HEK293 (cell line): ENCODE measurements around the gene SFMBT2.

Experiments
- CTCF ChIA-PET: fragments of 350-600 bp; formaldehyde crosslinking; extraction: SDS; loops from one replicate; lab custom pipeline; 2021; ENCODE audit warnings: antibody characterized with exemption; lab: Yijun Ruan, JAX
- POLR2A ChIA-PET: fragments of 300-600 bp; formaldehyde crosslinking; extraction: SDS; loops from one replicate; lab custom pipeline; 2020; ENCODE audit warnings: antibody characterized with exemption, inconsistent platforms; lab: Yijun Ruan, JAX
- H3K27ac ChIP-seq: fragments of 200-500 bp; sonication (Bioruptor generic); 2 replicates; pipeline ENCODE4 v1.5.1; 2014; ENCODE audit warnings: low read depth, low read length, control low read depth, inconsistent platforms; ENCODE audit errors: extremely low read depth
- H3K36me3 ChIP-seq, 2 experiments: fragments of 200-500 bp in 1 of 2; sonication (Bioruptor generic) in 1 of 2; 1 replicate in 1 of 2; 2 replicates in 1 of 2; pipeline ENCODE4 v1.5.1; 2014 to 2017; ENCODE audit warnings: inconsistent platforms in 2 of 2, low read length in 2 of 2; ENCODE audit not compliant: control insufficient read depth in 2 of 2, insufficient read depth in 1 of 2
- H3K4me1 ChIP-seq: fragments of 200-500 bp; sonication (Bioruptor generic); 2 replicates; pipeline ENCODE4 v1.5.1; 2014; ENCODE audit warnings: mild to moderate bottlenecking, low read length, inconsistent platforms; ENCODE audit not compliant: control insufficient read depth, insufficient read depth
- H3K4me3 ChIP-seq: 2 replicates; pipeline ENCODE4 v1.5.1; 2011; ENCODE audit warnings: low read depth, mild to moderate bottlenecking, control low read depth, low read length, moderate library complexity
- H3K9me3 ChIP-seq: fragments of 200-500 bp; sonication (Bioruptor generic); 2 replicates; pipeline ENCODE4 v1.5.1; 2014; ENCODE audit warnings: low read depth, low read length, inconsistent platforms; ENCODE audit not compliant: control insufficient read depth, insufficient read depth
- GLI2 ChIP-seq: fragments of 450-650 bp; formaldehyde crosslinking; IDR thresholded peaks from 2 replicates; pipeline ENCODE4; 2017; ENCODE audit warnings: missing biosample characterization, missing genetic modification characterization, low read depth, borderline replicate concordance
- GLIS1 ChIP-seq: fragments of 450-650 bp; formaldehyde crosslinking; IDR thresholded peaks from 2 replicates; pipeline ENCODE4 v1.5.1; 2016; ENCODE audit warnings: missing biosample characterization, missing genetic modification characterization
- KLF1 ChIP-seq: fragments of 450-650 bp; formaldehyde crosslinking; IDR thresholded peaks from 2 replicates; pipeline ENCODE4 v1.5.1; 2016; ENCODE audit warnings: missing biosample characterization, missing genetic modification characterization
- OSR2 ChIP-seq: fragments of 450-650 bp; formaldehyde crosslinking; IDR thresholded peaks from 2 replicates; pipeline ENCODE4 v1.5.1; 2016; ENCODE audit warnings: missing biosample characterization, missing genetic modification characterization
- PRDM1 ChIP-seq: fragments of 450-650 bp; formaldehyde crosslinking; IDR thresholded peaks from 2 replicates; pipeline ENCODE4; 2016; ENCODE audit warnings: missing biosample characterization, missing genetic modification characterization
- SETDB1 ChIP-seq: IDR thresholded peaks from one replicate; pipeline ENCODE4 v1.6.1; 2017; ENCODE audit warnings: mild to moderate bottlenecking, low read length, moderate library complexity, mixed read lengths; ENCODE audit not compliant: insufficient read length
- ZNF155 ChIP-seq: fragments of 450-650 bp; formaldehyde crosslinking; IDR thresholded peaks from 2 replicates; pipeline ENCODE4 v1.5.1; 2016; ENCODE audit warnings: missing biosample characterization, missing genetic modification characterization
- ZNF157 ChIP-seq: fragments of 450-650 bp; formaldehyde crosslinking; IDR thresholded peaks from 2 replicates; pipeline ENCODE4 v1.5.1; 2016; ENCODE audit warnings: missing biosample characterization, missing genetic modification characterization
- ZNF202 ChIP-seq: fragments of 450-650 bp; formaldehyde crosslinking; IDR thresholded peaks from 2 replicates; pipeline ENCODE4 v1.5.1; 2016; ENCODE audit warnings: missing biosample characterization, missing genetic modification characterization, borderline replicate concordance
- ZNF214 ChIP-seq: fragments of 450-650 bp; formaldehyde crosslinking; IDR thresholded peaks from 2 replicates; pipeline ENCODE4 v1.5.1; 2017; ENCODE audit warnings: missing biosample characterization, mild to moderate bottlenecking, missing genetic modification characterization, borderline replicate concordance
- ZNF292 ChIP-seq: fragments of 450-650 bp; formaldehyde crosslinking; IDR thresholded peaks from 2 replicates; pipeline ENCODE4 v1.5.1; 2016; ENCODE audit warnings: low read depth, missing biosample characterization, missing genetic modification characterization, borderline replicate concordance
- ZNF341 ChIP-seq: fragments of 450-650 bp; formaldehyde crosslinking; IDR thresholded peaks from 2 replicates; pipeline ENCODE4; 2016; ENCODE audit warnings: low read depth, missing biosample characterization, missing genetic modification characterization
- ZNF354C ChIP-seq: fragments of 450-650 bp; formaldehyde crosslinking; IDR thresholded peaks from 2 replicates; pipeline ENCODE4 v1.5.1; 2016; ENCODE audit warnings: missing biosample characterization, missing genetic modification characterization, low read depth, borderline replicate concordance
- ZNF48 ChIP-seq: fragments of 450-650 bp; formaldehyde crosslinking; IDR thresholded peaks from 2 replicates; pipeline ENCODE4 v1.5.1; 2016; ENCODE audit warnings: missing biosample characterization, missing genetic modification characterization
- ZNF571 ChIP-seq: fragments of 450-650 bp; formaldehyde crosslinking; IDR thresholded peaks from 2 replicates; pipeline ENCODE4 v1.5.0; 2017; ENCODE audit warnings: missing biosample characterization, missing genetic modification characterization
- ZNF596 ChIP-seq: fragments of 450-650 bp; IDR thresholded peaks from 2 replicates; pipeline ENCODE4 v1.5.0; 2018; ENCODE audit warnings: missing biosample characterization, mild to moderate bottlenecking, missing genetic modification characterization, moderate library complexity
- ZNF600 ChIP-seq: fragments of 450-650 bp; formaldehyde crosslinking; IDR thresholded peaks from 2 replicates; pipeline ENCODE4 v1.5.1; 2016; ENCODE audit warnings: missing biosample characterization, missing genetic modification characterization
- ZNF654 ChIP-seq: fragments of 450-650 bp; formaldehyde crosslinking; IDR thresholded peaks from 2 replicates; pipeline ENCODE4 v1.5.1; 2016; ENCODE audit warnings: low read depth, missing biosample characterization, missing genetic modification characterization
- ZNF660 ChIP-seq: fragments of 450-650 bp; IDR thresholded peaks from 2 replicates; pipeline ENCODE4 v1.5.1; 2018; ENCODE audit warnings: missing biosample characterization, mild to moderate bottlenecking, missing genetic modification characterization
- ZNF707 ChIP-seq: fragments of 450-650 bp; formaldehyde crosslinking; IDR thresholded peaks from 2 replicates; pipeline ENCODE4 v1.5.1; 2016; ENCODE audit warnings: missing biosample characterization, missing genetic modification characterization
- ZXDB ChIP-seq: fragments of 450-650 bp; formaldehyde crosslinking; IDR thresholded peaks from 2 replicates; pipeline ENCODE4 v1.5.1; 2016; ENCODE audit warnings: missing biosample characterization, missing genetic modification characterization
- TF ChIP-seq, protein P1 (sequence below): fragments of 450-650 bp; formaldehyde crosslinking; conservative IDR thresholded peaks from 2 replicates; pipeline ENCODE4 v1.5.1; 2016; ENCODE audit warnings: low read depth, missing biosample characterization, missing genetic modification characterization
- TF ChIP-seq, protein P2 (sequence below): fragments of 450-650 bp; formaldehyde crosslinking; IDR thresholded peaks from 2 replicates; pipeline ENCODE4 v1.5.1; 2017; ENCODE audit warnings: missing biosample characterization, missing genetic modification characterization
- TF ChIP-seq, protein P3 (sequence below): fragments of 450-650 bp; formaldehyde crosslinking; IDR thresholded peaks from 2 replicates; pipeline ENCODE4 v1.5.1; 2016; ENCODE audit warnings: missing biosample characterization, missing genetic modification characterization
- TF ChIP-seq, protein P4 (sequence below): IDR thresholded peaks from 2 replicates; pipeline ENCODE4 v1.6.1; 2011; ENCODE audit warnings: mild to moderate bottlenecking, low read depth, low read length, borderline replicate concordance
- TF ChIP-seq, protein P5 (sequence below): fragments of 450-650 bp; formaldehyde crosslinking; IDR thresholded peaks from 2 replicates; pipeline ENCODE4 v1.5.1; 2016; ENCODE audit warnings: missing biosample characterization, missing genetic modification characterization

The SFMBT2 gene

DNA sequence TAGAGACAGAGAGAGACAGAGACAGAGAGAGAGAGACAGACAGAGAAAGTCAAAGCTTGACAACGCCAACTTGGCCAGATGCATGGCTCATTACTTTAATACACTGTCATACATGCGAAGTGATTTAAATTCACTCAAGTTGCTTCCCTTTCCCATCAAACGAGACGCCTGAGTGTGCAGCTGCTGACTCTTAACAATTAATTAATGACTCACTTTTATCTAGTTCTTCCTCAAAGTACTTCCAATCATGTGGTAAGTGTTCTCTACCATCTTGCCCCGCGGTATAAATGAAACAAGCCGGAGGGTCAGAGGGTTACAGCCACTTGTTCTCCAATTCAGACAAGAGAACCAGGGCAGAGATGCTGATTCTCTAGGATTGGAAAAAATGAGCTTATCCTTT, 90.8 kb downstream of the SFMBT2 start (continued):
- TF ChIP-seq, protein P1, sequence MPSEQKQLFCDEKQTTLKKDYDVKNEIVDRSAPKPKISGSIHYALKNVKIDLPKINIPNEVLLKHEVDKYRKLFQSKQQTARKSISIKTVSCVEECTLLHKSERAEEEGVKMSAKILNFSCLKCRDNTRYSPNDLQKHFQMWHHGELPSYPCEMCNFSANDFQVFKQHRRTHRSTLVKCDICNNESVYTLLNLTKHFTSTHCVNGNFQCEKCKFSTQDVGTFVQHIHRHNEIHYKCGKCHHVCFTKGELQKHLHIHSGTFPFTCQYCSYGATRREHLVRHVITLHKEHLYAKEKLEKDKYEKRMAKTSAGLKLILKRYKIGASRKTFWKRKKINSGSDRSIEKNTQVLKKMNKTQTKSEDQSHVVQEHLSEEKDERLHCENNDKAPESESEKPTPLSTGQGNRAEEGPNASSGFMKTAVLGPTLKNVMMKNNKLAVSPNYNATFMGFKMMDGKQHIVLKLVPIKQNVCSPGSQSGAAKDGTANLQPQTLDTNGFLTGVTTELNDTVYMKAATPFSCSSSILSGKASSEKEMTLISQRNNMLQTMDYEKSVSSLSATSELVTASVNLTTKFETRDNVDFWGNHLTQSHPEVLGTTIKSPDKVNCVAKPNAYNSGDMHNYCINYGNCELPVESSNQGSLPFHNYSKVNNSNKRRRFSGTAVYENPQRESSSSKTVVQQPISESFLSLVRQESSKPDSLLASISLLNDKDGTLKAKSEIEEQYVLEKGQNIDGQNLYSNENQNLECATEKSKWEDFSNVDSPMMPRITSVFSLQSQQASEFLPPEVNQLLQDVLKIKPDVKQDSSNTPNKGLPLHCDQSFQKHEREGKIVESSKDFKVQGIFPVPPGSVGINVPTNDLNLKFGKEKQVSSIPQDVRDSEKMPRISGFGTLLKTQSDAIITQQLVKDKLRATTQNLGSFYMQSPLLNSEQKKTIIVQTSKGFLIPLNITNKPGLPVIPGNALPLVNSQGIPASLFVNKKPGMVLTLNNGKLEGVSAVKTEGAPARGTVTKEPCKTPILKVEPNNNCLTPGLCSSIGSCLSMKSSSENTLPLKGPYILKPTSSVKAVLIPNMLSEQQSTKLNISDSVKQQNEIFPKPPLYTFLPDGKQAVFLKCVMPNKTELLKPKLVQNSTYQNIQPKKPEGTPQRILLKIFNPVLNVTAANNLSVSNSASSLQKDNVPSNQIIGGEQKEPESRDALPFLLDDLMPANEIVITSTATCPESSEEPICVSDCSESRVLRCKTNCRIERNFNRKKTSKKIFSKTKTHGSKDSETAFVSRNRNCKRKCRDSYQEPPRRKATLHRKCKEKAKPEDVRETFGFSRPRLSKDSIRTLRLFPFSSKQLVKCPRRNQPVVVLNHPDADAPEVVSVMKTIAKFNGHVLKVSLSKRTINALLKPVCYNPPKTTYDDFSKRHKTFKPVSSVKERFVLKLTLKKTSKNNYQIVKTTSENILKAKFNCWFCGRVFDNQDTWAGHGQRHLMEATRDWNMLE (tag by site-specific recombination), result no peak

DNA sequence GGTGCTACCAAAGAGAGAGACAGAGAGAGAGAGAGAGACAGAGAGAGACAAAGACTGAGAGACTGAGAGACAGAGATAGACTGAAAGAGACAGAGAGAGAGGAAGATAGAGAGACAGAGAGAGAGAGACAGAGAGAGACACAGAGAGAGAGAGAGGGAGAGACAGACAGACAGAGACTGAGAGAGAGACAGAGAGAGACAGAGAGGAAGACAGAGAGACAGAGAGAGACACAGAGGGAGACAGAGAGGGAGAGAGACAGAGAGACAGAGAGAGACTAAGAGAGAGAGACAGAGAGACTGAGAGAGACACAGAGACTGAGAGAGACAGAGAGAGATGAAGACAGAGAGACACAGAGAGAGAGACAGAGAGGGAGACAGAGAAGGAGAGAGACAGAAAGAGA, 91.2 kb downstream of the SFMBT2 start:
- Histone ChIP-seq H3K36me3 (no peaks in the 10 kb centered on the region), H3K9me3 (no peaks in the 10 kb centered on the region), H3K4me1 (peaks cover 14% of the 10 kb centered on the region), H3K4me3 (no peak overlapping the region), H3K27ac (no peak overlapping the region)
- ChIA-PET CTCF (interaction anchor here (0.7 kb wide), 1 partner anchor 200 kb away, joined by 6 read pairs; no protein-coding TSS in a partner anchor), POLR2A (no interaction called here)
- peak; percentile 100 for TF ChIP-seq ZNF596
- no peak for TF ChIP-seq ZNF600
- TF ChIP-seq, protein P2, sequence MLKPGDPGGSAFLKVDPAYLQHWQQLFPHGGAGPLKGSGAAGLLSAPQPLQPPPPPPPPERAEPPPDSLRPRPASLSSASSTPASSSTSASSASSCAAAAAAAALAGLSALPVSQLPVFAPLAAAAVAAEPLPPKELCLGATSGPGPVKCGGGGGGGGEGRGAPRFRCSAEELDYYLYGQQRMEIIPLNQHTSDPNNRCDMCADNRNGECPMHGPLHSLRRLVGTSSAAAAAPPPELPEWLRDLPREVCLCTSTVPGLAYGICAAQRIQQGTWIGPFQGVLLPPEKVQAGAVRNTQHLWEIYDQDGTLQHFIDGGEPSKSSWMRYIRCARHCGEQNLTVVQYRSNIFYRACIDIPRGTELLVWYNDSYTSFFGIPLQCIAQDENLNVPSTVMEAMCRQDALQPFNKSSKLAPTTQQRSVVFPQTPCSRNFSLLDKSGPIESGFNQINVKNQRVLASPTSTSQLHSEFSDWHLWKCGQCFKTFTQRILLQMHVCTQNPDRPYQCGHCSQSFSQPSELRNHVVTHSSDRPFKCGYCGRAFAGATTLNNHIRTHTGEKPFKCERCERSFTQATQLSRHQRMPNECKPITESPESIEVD, result no peak
- no peak for TF ChIP-seq OSR2
- no peak for TF ChIP-seq ZNF292
- no peak for TF ChIP-seq ZNF155
- no peak for TF ChIP-seq KLF1
- no peak for TF ChIP-seq ZNF341 (tag by site-specific recombination)
- TF ChIP-seq, protein P3, sequence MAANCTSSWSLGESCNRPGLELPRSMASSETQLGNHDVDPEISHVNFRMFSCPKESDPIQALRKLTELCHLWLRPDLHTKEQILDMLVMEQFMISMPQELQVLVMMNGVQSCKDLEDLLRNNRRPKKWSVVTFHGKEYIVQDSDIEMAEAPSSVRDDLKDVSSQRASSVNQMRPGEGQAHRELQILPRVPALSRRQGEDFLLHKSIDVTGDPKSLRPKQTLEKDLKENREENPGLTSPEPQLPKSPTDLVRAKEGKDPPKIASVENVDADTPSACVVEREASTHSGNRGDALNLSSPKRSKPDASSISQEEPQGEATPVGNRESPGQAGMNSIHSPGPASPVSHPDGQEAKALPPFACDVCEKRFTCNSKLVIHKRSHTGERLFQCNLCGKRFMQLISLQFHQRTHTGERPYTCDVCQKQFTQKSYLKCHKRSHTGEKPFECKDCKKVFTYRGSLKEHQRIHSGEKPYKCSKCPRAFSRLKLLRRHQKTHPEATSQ (tag by site-specific recombination), result no peak
- no peak for TF ChIP-seq ZNF214 (tag by site-specific recombination)
- TF ChIP-seq ZNF707 (tag by site-specific recombination), result no peak
- peak; percentile 96; the same call in 1 of the 2 replicates for TF ChIP-seq ZNF48 (tag by site-specific recombination)
- TF ChIP-seq SETDB1, result no peak
- TF ChIP-seq ZNF202 (tag by site-specific recombination), result peak; percentile 100
- TF ChIP-seq ZNF571, result no peak
- no peak for TF ChIP-seq ZNF354C (tag by site-specific recombination)
- TF ChIP-seq, protein P4, sequence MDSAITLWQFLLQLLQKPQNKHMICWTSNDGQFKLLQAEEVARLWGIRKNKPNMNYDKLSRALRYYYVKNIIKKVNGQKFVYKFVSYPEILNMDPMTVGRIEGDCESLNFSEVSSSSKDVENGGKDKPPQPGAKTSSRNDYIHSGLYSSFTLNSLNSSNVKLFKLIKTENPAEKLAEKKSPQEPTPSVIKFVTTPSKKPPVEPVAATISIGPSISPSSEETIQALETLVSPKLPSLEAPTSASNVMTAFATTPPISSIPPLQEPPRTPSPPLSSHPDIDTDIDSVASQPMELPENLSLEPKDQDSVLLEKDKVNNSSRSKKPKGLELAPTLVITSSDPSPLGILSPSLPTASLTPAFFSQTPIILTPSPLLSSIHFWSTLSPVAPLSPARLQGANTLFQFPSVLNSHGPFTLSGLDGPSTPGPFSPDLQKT, result no peak
- no peak for TF ChIP-seq ZNF157 (tag by site-specific recombination)
- TF ChIP-seq, protein P5, sequence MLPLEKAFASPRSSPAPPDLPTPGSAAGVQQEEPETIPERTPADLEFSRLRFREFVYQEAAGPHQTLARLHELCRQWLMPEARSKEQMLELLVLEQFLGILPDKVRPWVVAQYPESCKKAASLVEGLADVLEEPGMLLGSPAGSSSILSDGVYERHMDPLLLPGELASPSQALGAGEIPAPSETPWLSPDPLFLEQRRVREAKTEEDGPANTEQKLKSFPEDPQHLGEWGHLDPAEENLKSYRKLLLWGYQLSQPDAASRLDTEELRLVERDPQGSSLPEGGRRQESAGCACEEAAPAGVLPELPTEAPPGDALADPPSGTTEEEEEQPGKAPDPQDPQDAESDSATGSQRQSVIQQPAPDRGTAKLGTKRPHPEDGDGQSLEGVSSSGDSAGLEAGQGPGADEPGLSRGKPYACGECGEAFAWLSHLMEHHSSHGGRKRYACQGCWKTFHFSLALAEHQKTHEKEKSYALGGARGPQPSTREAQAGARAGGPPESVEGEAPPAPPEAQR, result no peak
- no peak for TF ChIP-seq PRDM1
- TF ChIP-seq GLI2, result no peak
- no peak for TF ChIP-seq ZNF660 (tag by site-specific recombination)
- no peak for TF ChIP-seq ZNF654 (tag by site-specific recombination)
- TF ChIP-seq GLIS1, result no peak
- no peak for TF ChIP-seq ZXDB (tag by site-specific recombination)
